ENCODE results near the gene MYO18B. TPM values are rescaled to one million over a fixed set of nuclear protein-coding genes. Genes with fewer than 3 reads are reported as not detected.

MYO18B gene
- total RNA-seq, 1 donor from 2014 or later, result not detected

- H3K4me1 Mint-ChIP-seq, result no peaks in the 10 kb centered on the region
- no peaks in the 10 kb centered on the region for H3K9me3 Mint-ChIP-seq
- no peak for TF ChIP-seq CTCF (conservative IDR thresholded peaks at IDR 0.05)
- peaks cover 2% of the 10 kb centered on the region for H3K27me3 Mint-ChIP-seq (ENCODE audit: low read depth)
- H3K36me3 Mint-ChIP-seq (ENCODE audit: low read depth), result no peaks in the 10 kb centered on the region
- H3K27ac Mint-ChIP-seq (ENCODE audit: unreplicated experiment), result no peak overlapping the region
- H3K4me3 Mint-ChIP-seq, result no peak overlapping the region
- no peak for DNase-seq (ENCODE audit: low read depth, low spot score)
Measured at GRCh38 chr22:26025626-26026025, 283.6 kb downstream of the MYO18B start.

DNA sequence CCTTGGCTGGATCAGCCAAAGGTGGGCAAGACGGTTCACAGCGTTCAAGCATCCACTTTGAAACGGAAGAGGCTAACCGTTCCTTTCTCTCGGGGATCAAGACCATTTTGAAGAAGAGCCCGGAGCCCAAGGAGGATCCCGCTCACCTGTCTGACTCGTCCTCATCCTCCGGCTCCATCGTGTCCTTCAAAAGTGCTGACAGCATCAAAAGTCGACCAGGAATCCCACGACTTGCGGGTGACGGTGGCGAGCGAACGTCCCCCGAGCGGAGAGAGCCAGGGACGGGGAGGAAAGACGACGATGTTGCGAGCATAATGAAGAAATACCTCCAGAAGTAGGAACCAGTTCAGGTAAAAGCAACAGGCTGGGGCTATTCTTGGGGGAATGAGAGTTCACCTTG is 285.4 kb downstream of the MYO18B start:
- no peak for DNase-seq (ENCODE audit: low read depth, low spot score)
- no peaks in the 10 kb centered on the region for H3K9me3 Mint-ChIP-seq
- no peaks in the 10 kb centered on the region for H3K36me3 Mint-ChIP-seq (ENCODE audit: low read depth)

DNA sequence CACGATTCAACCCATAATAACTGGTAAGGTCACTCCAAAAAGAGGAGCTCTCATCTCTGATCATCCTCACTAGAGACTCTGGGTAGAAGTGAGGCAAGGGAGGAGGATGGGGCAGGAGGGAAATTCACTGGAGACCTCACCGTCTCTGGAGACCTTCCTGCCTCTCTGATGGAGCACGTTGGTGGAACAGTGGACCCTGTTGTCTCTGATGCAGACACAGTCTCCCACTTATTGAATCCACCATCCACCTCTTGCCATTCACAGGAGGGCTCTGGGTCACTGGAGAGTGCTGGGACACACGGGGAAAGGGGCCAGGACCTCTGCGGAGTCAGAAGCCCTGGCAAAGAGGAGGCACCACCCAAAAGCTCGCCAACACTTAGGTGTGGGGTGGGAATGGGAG is 289.7 kb downstream of the MYO18B start:
- DNase-seq (ENCODE audit: low read depth, low spot score), result no peak
- no peaks in the 10 kb centered on the region for H3K9me3 Mint-ChIP-seq
- peaks cover 3% of the 10 kb centered on the region for H3K27me3 Mint-ChIP-seq (ENCODE audit: low read depth)
- no peak overlapping the region for H3K4me3 Mint-ChIP-seq
- H3K36me3 Mint-ChIP-seq (ENCODE audit: low read depth), result no peaks in the 10 kb centered on the region
- H3K4me1 Mint-ChIP-seq, result no peaks in the 10 kb centered on the region
- no peak for TF ChIP-seq CTCF (conservative IDR thresholded peaks at IDR 0.05)
- no peak overlapping the region for H3K27ac Mint-ChIP-seq (ENCODE audit: unreplicated experiment)

More for the DNA sequence above, 285.4 kb downstream of the MYO18B start:
- H3K27me3 Mint-ChIP-seq (ENCODE audit: low read depth), result no peaks in the 10 kb centered on the region
- H3K4me3 Mint-ChIP-seq, result no peak overlapping the region
- no peaks in the 10 kb centered on the region for H3K4me1 Mint-ChIP-seq
- TF ChIP-seq CTCF (conservative IDR thresholded peaks at IDR 0.05), result no peak
- H3K27ac Mint-ChIP-seq (ENCODE audit: unreplicated experiment), result no peak overlapping the region

DNA sequence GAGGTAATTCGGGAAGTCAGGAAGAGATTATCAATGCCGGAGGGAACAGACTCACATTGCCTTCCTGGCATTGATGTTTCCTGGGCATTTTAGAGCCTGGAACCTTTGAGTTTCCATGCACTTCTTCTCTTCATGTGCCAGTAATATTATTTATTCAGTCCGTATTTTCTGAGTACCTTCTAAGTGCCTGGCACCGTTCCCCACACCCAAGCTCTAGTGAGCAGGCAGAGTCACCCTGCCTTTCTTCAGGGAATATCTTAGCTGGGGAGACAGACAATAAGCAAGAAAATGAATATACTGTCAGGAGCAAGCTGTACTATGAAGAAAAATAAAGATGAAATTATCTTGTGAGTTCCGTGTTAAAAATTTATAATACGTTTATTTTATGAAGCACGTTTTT is 291.1 kb downstream of the MYO18B start:
- no peak for TF ChIP-seq CTCF (conservative IDR thresholded peaks at IDR 0.05)
- no peaks in the 10 kb centered on the region for H3K9me3 Mint-ChIP-seq
- H3K27me3 Mint-ChIP-seq (ENCODE audit: low read depth), result peaks cover 3% of the 10 kb centered on the region
- no peaks in the 10 kb centered on the region for H3K36me3 Mint-ChIP-seq (ENCODE audit: low read depth)
- no peak overlapping the region for H3K4me3 Mint-ChIP-seq
- no peak for DNase-seq (ENCODE audit: low read depth, low spot score)
- H3K4me1 Mint-ChIP-seq, result no peaks in the 10 kb centered on the region
- H3K27ac Mint-ChIP-seq (ENCODE audit: unreplicated experiment), result no peak overlapping the region

- H3K36me3 Mint-ChIP-seq (ENCODE audit: low read depth), result no peaks in the 10 kb centered on the region
- no peak for DNase-seq (ENCODE audit: low read depth, low spot score)
- H3K9me3 Mint-ChIP-seq, result no peaks in the 10 kb centered on the region
- peaks cover 3% of the 10 kb centered on the region for H3K27me3 Mint-ChIP-seq (ENCODE audit: low read depth)
- TF ChIP-seq CTCF (conservative IDR thresholded peaks at IDR 0.05), result no peak
- H3K27ac Mint-ChIP-seq (ENCODE audit: unreplicated experiment), result no peak overlapping the region
- no peaks in the 10 kb centered on the region for H3K4me1 Mint-ChIP-seq
- no peak overlapping the region for H3K4me3 Mint-ChIP-seq
Measured at GRCh38 chr22:26033586-26033985, 291.6 kb downstream of the MYO18B start.

- Mint-ChIP-seq H3K4me1 (no peaks in the 10 kb centered on the region), H3K36me3 (ENCODE audit: low read depth) (no peaks in the 10 kb centered on the region), H3K27ac (ENCODE audit: unreplicated experiment) (no peak overlapping the region), H3K27me3 (ENCODE audit: low read depth) (peaks cover 11% of the 10 kb centered on the region), H3K9me3 (peaks cover 3% of the 10 kb centered on the region), H3K4me3 (no peak overlapping the region)
- no peak for DNase-seq (ENCODE audit: low read depth, low spot score)
- TF ChIP-seq CTCF (conservative IDR thresholded peaks at IDR 0.05), result no peak
Measured at GRCh38 chr22:26035523-26035922, 293.5 kb downstream of the MYO18B start.
